ENCODE data around the gene SCUBE3. TPM values are rescaled to one million over a fixed set of nuclear protein-coding genes. Genes with fewer than 3 reads are reported as not detected.

The SCUBE3 gene
- total and polyA plus RNA-seq, 12 donors, result 1.2 to 18.8 (median 8.4) TPM

DNA sequence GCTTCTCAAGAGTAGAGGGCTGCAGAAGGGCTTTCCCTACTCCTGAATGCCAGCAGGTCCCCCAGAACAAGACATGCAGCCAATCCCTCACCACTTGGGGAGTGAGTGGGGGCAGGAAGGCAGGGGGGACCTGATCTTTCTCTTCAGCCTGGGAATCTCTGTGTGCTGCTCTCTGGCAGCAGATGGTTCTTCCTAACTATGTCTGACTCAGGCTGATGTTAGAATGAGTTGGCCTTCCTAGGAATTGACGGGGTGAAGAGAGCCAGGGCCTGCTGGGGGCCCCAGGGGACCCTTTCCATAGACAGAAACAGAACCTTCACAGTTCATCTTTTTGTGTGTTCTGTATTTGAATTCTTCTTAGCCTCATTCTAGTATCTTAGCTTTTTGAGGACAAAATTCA is 43.6 kb upstream of the SCUBE3 start:
- 70 to 77% methylated on average over 1 of the region's 1 CpG for whole genome bisulfite sequencing, 2 donors
- ATAC-seq, result no peak
- Histone ChIP-seq H3K36me3 (no peaks in the 10 kb centered on the region), H3K4me1 (peaks cover 0 to 12% (median 0%) of the 10 kb centered on the region in 9 donors), H3K27ac (no peak overlapping the region), H3K4me3 (no peak overlapping the region), H3K9me3 (no peaks in the 10 kb centered on the region), H3K27me3 (no peaks in the 10 kb centered on the region)
- intact Hi-C loops (cut with DNase I), result no loop called here
- no peak for DNase-seq
- TF ChIP-seq, protein P1, sequence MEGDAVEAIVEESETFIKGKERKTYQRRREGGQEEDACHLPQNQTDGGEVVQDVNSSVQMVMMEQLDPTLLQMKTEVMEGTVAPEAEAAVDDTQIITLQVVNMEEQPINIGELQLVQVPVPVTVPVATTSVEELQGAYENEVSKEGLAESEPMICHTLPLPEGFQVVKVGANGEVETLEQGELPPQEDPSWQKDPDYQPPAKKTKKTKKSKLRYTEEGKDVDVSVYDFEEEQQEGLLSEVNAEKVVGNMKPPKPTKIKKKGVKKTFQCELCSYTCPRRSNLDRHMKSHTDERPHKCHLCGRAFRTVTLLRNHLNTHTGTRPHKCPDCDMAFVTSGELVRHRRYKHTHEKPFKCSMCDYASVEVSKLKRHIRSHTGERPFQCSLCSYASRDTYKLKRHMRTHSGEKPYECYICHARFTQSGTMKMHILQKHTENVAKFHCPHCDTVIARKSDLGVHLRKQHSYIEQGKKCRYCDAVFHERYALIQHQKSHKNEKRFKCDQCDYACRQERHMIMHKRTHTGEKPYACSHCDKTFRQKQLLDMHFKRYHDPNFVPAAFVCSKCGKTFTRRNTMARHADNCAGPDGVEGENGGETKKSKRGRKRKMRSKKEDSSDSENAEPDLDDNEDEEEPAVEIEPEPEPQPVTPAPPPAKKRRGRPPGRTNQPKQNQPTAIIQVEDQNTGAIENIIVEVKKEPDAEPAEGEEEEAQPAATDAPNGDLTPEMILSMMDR (IDR thresholded peaks at IDR 0.05), result no peak

DNA sequence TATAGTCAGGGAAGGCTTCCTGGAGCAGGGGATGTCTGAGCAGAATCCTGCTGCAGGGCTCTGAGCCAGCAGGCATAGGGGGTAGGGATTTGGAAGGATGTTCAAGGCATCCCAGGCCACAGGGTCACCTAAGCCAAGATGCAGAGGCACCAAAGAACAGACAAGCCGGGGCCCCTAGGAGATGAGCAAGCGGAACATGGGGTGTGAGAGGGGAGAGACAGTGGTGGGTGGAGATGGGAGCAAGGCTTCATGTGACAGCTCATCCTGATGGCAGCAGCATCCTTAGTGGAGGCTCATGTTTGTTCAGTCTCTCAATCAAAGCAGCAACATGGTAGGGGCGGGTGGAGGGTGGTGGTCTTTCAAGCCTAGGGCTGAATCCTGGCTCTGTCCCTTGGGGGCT is 42.9 kb upstream of the SCUBE3 start:
- peaks cover 0 to 12% (median 0%) of the 10 kb centered on the region in 9 donors for H3K4me1 ChIP-seq
- DNase-seq (no peak), ATAC-seq (no peak)
- intact Hi-C loops (cut with DNase I), result no loop called here
- H3K27ac ChIP-seq, result no peak overlapping the region
- H3K36me3 ChIP-seq, result no peaks in the 10 kb centered on the region
- WGBS, 2 donors, result 85 to 98% methylated on average over 3 of the region's 3 CpGs
- no peak overlapping the region for H3K4me3 ChIP-seq
- no peaks in the 10 kb centered on the region for H3K27me3 ChIP-seq
- H3K9me3 ChIP-seq, result no peaks in the 10 kb centered on the region
- TF ChIP-seq, protein P1 (IDR thresholded peaks at IDR 0.05), result no peak

DNA sequence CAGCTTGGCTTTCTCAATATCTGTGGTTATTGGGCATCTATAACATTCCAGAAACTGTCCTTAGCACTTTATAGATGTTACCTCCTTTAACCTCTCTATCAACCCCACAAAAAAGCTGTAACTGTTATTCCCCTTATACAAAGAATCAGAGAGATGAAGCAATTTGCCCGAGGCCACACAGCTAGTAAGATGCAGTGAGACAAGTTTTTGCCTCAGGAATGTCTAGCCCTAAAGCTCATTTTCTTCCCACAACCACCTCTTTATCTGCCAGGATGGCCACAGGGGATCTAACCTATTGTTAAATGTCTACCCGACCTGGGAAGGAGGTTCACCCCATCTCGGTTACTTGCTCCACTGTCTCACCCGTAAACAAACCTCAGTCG is 40.7 kb upstream of the SCUBE3 start:
- intact Hi-C loops (cut with DNase I), result no loop called here
- Histone ChIP-seq H3K4me3 (no peak overlapping the region), H3K36me3 (no peaks in the 10 kb centered on the region), H3K9me3 (no peaks in the 10 kb centered on the region), H3K27me3 (no peaks in the 10 kb centered on the region), H3K4me1 (peaks cover 0 to 10% (median 0%) of the 10 kb centered on the region in 9 donors), H3K27ac (no peak overlapping the region)
- DNase-seq (no peak), ATAC-seq (no peak)
- TF ChIP-seq, protein P1 (IDR thresholded peaks at IDR 0.05), result no peak
- 77 to 80% methylated on average over 5 of the region's 5 CpGs for whole genome bisulfite sequencing, 2 donors

DNA sequence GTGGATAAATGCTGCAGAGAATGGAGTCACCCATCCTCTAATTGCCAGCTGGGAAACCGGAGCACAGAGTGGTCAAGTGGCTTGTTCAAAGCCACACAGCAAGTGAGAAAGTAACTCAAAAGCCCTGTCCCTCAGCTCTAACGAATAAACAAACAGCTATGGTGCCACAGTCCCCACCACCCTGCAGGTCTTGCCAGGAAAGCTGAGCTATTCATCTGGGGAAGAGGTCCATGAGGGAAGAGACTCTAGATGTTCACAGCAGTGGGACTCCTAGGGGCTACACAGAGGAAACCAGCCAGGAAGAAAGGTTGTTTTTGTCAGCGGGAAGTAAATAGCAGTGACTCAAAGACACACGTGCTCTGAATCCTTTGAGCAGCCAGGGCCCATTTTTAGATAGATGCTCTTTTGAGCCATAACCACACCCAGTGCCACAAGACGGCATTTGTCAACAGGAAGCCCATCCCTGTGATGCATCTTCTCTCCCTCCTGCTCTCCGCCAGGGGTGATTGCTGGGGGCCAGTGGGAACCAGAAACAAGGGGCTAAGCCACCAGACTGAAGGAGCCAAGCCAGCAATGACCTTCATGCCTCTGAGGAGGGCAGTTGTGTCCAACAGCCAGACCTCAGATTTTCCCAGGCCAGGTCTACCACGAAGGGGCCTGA is 40.2 kb upstream of the SCUBE3 start:
- Histone ChIP-seq H3K4me1 (peaks cover 0 to 5% (median 0%) of the 10 kb centered on the region in 9 donors), H3K27ac (no peak overlapping the region), H3K36me3 (no peaks in the 10 kb centered on the region), H3K27me3 (no peaks in the 10 kb centered on the region), H3K4me3 (no peak overlapping the region), H3K9me3 (no peaks in the 10 kb centered on the region)
- DNase-seq, result no peak
- TF ChIP-seq, protein P1 (IDR thresholded peaks at IDR 0.05), result no peak
- 64% methylated on average over 7 of the region's 7 CpGs for WGBS, 2 donors
- ATAC-seq, result no peak
- intact Hi-C loops (cut with DNase I), result no loop called here
